ENCODE results near the gene RASGRP3.
A peak's percentile ranks its signal among the peaks of the same experiment; 100 is the strongest.
"Not testable (repeated sequence)": the region's sequence is repeated elsewhere in the genome, so short reads cannot be mapped to it uniquely, and the experiment has no call there.

The RASGRP3 gene

GRCh38 chr2:33457556-33458247 is 18.7 kb upstream of the RASGRP3 start:
- DNase-seq: no peak

DNA sequence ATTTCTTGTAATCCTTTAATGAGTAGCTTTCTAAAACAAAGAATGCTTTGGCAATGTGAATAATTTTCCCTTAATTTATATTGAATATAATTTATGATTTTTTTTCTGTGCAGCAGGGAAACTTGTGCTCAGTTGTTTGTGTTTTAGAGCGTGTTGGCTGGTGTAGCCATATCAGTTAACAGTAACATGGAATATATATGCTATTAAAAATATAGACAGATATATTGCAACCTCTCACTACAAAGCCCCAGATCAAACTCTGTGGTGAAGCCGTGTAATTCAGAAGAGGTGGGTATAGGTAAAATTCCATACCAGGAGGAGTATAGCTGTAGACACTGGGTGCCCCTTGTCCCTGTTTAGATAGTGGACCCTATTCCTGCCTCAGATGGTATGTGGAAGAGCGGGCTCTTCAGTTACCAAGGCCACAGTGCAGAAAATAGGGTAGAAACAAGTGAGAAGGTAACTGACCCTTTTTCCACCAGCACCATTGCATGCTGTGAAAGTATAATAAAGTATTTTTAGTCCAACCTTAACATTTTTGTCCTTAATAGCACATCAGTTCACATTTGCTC is 18.1 kb upstream of the RASGRP3 start:
- no peak for DNase-seq

DNA sequence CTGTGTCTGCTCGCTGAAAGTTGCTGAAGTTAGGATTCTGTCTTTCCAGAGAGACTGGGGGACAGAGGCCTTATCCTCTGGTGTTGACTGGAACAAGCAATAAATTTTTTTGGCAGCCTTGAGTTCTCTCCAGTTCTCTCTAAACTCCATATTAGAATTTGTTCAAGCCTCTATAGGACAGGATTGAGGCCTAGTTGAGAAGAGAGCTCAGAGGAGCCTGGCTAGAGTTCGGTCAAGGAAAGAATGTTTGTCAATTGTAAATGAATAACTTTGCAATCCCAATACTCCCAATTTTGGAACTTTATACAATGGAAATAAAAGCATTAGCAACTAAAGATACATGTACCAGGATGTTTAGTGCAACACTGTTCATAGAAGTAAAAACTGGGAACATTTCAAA is 16.7 kb upstream of the RASGRP3 start:
- DNase-seq: no peak

DNA sequence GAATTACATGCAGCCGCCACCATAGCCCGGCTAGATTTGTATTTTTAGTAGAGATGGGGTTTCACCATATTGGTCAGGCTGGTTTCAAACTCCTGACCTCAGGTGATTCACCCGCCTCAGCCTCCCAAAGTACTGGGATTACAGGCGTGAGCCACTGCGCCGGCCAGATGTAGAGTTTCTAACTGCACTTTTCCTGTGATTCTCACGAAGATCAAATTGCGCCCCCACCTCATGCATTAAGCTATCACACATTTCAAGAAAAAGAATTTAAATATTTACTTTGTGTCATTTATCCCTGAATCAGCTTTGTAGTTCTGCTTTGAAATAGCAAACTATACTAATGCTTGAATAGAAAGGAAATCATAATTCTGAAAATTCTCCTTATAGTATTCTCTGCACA is 13.9 kb upstream of the RASGRP3 start:
- not testable (repeated sequence) for DNase-seq

- DNase-seq: no peak
These were observed 9.0 kb upstream of the RASGRP3 start for GRCh38 chr2:33467413-33467812.

DNA sequence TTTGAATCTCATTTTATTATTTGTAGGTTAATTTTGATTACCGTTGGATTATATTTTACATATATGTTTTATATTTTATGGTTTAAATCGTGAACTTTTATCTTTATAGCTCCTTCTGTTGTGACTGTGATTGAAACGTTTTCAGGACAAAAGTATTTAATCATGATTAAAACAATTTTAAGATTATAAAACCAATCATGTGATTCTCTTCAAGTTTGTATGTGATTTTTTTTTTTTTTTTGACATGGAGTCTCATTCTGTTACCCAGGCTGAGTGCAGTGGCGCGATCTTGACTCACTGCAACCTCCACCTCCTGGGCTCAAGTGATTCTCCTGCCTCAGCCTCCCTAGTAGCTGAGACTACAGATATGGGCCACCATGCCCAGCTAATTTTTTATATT is 7.2 kb upstream of the RASGRP3 start:
- DNase-seq: no peak

- peak; percentile 46 for DNase-seq
These were observed 972 bp upstream of the RASGRP3 start for GRCh38 chr2:33475224-33476130.

GRCh38 chr2:33476793-33477190 is 343 bp downstream of the RASGRP3 start:
- DNase-seq: no peak

DNA sequence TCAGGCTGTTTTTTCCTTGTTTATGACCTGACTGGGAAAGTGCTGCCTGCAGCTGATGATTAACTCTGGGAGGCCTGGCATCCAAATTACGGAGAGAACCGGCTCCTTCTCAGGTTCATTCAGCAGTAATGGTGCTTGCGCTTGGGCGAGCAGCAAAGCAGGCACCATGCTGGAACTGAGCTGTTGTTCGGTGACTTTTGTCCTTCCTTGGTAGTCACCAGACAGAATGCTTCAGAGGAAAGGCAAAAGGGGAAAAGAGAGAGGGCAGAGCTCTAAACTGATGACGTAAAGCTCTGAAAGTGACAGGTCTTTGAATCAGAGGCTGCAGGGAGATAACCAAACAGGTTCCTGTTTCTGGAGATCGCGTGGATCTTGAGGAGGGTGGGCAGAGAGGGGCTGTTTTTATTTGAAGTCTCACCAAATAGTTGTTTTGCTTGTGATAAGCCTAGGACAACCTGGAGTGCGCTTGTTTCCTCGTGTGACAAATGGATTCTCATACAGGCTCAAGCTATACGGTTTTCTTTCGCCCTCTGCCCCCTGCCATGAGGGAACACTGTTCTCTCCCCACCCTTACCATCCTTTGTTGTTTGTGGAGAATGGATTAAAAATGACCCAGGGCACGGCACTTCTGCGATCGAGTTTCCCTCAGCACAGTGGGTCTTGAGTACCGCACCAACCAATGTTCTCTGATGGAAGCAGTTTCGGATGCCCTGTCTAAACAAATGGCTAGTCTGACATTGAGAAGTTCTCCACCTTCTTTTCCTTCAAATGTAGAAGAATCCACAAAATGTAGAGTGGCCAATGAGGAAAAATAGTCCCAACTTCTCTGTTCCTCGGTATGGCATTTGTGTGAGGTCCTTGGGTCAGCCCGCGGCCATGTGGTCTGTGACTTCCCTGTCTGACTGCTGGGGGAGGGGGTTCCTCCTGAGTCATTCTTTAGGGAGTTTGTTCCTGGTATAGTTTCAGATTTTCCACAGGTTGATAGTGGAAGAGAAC is 1.3 kb downstream of the RASGRP3 start:
- DNase-seq: no peak

DNA sequence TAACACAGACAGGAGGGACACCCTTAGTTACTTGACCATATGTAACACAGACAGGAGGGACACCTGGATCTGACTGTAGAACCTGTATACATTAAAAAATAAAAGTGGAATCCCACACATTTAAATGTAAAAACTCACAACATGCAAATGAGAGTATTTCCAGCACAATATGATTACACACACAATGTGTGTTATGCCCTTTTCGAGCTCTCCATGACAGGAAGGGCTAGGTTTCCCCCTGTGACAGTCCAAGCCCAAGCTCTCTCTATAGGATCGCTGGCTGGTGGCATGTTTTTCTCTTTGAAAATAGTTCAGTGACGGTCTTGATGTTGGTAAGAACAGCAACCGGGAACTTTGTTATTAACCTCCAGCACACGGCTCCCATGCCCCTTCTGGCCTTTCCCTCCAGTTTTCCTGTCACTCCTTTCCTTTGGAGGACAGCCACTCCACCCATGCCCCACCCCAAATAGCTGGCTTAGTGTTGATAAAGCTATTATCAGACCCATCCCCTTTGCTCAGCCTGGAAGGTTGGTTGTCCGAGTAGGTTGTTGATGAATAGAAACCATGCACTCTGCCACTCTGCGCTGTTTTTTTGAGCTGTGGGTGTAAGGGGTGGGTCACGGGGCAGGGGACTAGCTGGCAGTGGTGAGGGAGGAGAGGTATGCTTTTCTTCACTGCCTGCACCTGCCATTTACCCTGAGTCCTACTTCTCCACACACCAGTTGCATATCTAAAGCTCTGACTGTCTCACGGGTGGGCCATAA is 2.7 kb downstream of the RASGRP3 start:
- no peak for DNase-seq

GRCh38 chr2:33482518-33482917 is 6.1 kb downstream of the RASGRP3 start:
- no peak for DNase-seq

DNA sequence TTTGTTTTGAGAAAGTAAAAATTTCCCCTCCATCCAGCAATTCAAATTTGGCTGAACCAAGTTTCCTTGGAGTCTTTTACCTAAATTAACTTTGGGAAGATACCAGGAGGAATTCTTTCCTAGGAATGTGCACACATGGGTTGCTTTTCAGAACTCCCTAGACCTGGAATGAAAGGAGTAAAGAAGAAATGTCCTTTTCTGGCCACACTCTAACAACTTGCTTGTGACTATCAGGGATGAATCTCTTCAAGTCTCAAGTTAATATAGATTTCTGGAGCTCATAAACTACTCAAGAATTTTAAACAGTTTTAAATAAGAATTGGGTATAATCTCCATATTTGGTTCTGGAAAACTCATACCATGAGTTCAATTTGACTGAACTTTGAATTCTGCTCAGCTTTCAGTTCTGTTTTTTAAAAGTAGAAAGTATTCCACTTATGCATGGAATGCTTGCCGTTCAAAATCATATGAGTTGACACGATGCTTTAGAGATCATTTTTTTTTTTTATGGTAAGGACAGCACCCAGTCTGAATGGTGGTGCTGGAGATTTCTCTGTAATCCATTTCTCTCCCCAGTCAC is 7.7 kb downstream of the RASGRP3 start:
- DNase-seq: no peak

- DNase-seq: no peak
These were observed 8.6 kb downstream of the RASGRP3 start for GRCh38 chr2:33485051-33485450.

DNA sequence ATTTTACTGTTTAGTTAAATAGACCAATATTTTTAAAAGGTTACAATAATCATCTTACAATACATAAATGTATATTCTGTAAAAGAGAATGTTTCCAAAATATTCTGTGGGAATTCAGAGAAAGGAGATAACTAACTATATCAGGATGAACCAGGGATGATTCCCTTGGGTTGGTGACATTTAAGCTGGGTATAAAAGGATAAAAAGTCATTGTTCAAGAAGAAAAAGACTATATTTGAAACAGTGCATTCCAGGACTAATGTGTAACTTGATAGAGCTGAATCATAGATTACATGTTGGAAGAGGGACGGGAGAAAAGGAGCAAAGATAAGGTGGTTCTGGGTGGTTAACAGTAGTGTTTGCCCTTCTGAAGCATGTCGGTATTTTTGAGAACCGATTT is 10.1 kb downstream of the RASGRP3 start:
- no peak for DNase-seq

DNA sequence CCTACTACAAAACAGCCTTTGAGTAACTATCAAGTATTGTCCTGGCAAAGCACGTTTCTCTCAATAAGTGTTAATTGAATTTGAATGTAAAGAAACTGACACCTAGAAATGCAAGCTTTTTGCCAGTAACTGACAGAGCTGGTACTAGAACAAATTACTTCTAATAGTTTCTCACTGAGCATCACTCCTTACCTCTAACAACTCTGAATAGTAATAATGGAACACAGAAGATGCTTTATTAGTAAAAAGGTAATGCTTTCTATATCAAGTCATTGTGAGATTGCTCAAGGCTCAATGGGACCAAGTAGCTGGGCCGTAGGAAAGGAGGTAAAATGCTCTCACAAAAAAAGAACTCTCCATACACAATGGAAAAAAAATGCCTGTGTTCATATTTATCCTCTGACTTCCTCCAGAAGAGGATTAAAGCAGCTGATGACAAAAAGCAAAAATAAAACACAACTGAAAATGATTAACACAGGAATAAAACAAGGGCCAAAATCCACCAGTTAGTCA is 11.8 kb downstream of the RASGRP3 start:
- no peak for DNase-seq

GRCh38 chr2:33488715-33489540 is 12.5 kb downstream of the RASGRP3 start:
- no peak for DNase-seq

DNA sequence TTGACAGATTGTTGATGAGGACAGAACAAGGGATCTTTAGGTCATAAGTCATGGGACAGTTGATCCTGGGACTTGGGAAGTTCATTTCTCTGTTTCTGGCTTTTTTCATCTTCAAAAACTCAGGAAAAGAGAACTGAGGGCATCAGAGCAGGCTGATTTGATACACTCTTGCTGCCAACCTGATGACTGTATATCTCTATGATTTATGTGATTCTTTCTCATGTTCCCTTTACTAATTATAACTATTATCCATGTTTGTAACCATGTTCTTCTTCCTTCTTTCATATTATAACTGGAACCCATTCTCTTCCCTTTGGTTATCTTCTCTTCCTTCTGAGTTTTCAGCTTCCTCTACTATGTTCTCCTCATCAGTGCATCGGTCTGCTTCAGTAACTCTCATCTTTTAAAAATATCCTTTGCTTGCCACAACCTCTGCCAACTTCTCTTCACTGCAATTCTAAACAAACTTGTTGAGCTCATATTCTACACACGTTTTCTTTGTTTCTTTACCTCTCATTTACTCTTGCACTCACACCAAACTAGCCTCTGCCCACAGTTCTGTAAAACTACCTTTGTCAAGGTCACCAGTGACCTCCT is 13.5 kb downstream of the RASGRP3 start:
- no peak for DNase-seq

DNA sequence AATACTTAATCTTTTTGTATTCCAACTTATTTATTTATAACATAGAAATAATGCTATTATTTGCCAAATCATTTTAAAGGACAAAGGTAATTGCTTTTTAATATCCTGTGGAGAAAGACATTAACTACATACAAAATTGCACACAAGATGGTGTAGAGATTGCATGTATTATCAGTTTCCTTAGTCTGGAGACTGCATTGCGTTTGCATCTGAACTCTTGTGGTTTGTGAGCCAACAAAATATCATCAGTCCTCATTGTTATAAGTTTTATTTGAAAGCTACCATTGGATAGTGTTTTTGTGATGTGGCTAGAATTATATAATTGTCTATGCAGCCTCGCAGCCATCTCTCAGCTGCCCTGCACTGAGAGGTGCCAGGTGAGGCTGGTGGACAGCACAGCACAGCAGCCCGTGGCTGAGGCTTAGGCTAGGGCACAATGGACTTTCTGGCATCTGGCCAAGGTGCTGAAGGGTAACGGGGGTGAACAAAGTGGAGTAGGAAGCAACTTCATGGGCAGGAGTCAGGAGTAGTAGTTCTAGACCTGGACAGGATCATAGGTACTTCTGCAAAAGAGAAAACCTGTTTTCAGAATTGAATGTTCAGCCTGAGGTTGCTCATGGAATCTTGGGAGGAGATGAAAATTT is 15.1 kb downstream of the RASGRP3 start:
- no peak for DNase-seq

GRCh38 chr2:33492399-33493134 is 16.1 kb downstream of the RASGRP3 start:
- DNase-seq: no peak
